Stimulated activated CD8-positive, alpha-beta memory T cell treated with anti-CD3 and anti-CD28 coated beads, Interleukin-4, amount 100 ng/mL, for 24 hours (primary cell): ENCODE data around the gene BCL2L1.
"Not testable (repeated sequence)": the region's sequence is repeated elsewhere in the genome, so short reads cannot be mapped to it uniquely, and the experiment has no call there.

Experiments
- DNase-seq: peaks from one replicate; pipeline ENCODE4 v3.0.0-alpha.2; 2020; ENCODE audit warnings: low read depth

BCL2L1 gene

GRCh38 chr20:31648104-31648503, 74.6 kb downstream of the BCL2L1 start:
- DNase-seq, result not testable (repeated sequence)

- DNase-seq, result no peak
Measured at GRCh38 chr20:31644701-31645100, 78.0 kb downstream of the BCL2L1 start.

GRCh38 chr20:31643522-31643921, 79.1 kb downstream of the BCL2L1 start:
- no peak for DNase-seq

- DNase-seq, result no peak
Measured at GRCh38 chr20:31642837-31643236, 79.8 kb downstream of the BCL2L1 start.

- no peak for DNase-seq
Measured at GRCh38 chr20:31641391-31641790, 81.3 kb downstream of the BCL2L1 start.

- DNase-seq, result no peak
Measured at GRCh38 chr20:31640259-31640658, 82.4 kb downstream of the BCL2L1 start.

GRCh38 chr20:31638816-31639215, 83.9 kb downstream of the BCL2L1 start:
- no peak for DNase-seq

- DNase-seq, result no peak
Measured at GRCh38 chr20:31638317-31638716, 84.4 kb downstream of the BCL2L1 start.

GRCh38 chr20:31637660-31638059, 85.0 kb downstream of the BCL2L1 start, which contains the start of gene COX4I2:
COX4I2 (plus strand) TSS chr20:31637912; CDS start chr20:31639018, 1,106 bp downstream.
- DNase-seq, result no peak

GRCh38 chr20:31633339-31633914, 89.2 kb downstream of the BCL2L1 start:
- DNase-seq, result no peak

- no peak for DNase-seq
Measured at GRCh38 chr20:31632548-31633338, 89.9 kb downstream of the BCL2L1 start.

- DNase-seq, result no peak
Measured at GRCh38 chr20:31630187-31630790, 92.4 kb downstream of the BCL2L1 start.

- DNase-seq, result not testable (repeated sequence)
Measured at GRCh38 chr20:31628057-31628456, 94.6 kb downstream of the BCL2L1 start.

- not testable (repeated sequence) for DNase-seq
Measured at GRCh38 chr20:31626534-31626933, 96.1 kb downstream of the BCL2L1 start.

- DNase-seq, result not testable (repeated sequence)
Measured at GRCh38 chr20:31623123-31623505, 99.6 kb downstream of the BCL2L1 start.

- no peak for DNase-seq
Measured at GRCh38 chr20:31620246-31620645, 102.4 kb downstream of the BCL2L1 start.

GRCh38 chr20:31617432-31618104, 105.1 kb downstream of the BCL2L1 start:
- DNase-seq, result no peak

GRCh38 chr20:31615416-31615815, 107.3 kb downstream of the BCL2L1 start:
- DNase-seq, result no peak
